Mesenchymal stem cell (in vitro differentiated cells and primary cell): ENCODE measurements around the gene TBC1D22A. TPM values are rescaled to one million over a fixed set of nuclear protein-coding genes. Genes with fewer than 3 reads are reported as not detected.

Source experiments
- DNase-seq: peaks from one replicate; pipeline ENCODE4 v3.0.0-alpha.2; 2013
- H2AFZ ChIP-seq: one replicate; pipeline ENCODE4 v1.6.1; 2013; ENCODE audit warnings: low read depth, mild to moderate bottlenecking, control low read depth, inconsistent platforms, low read length, moderate library complexity
- H2AK5ac ChIP-seq: 2 replicates; pipeline ENCODE4 v1.6.1; 2013; ENCODE audit warnings: low read length, moderate library complexity, mild to moderate bottlenecking, inconsistent platforms; ENCODE audit not compliant: severe bottlenecking
- H2BK120ac ChIP-seq: one replicate; pipeline ENCODE4 v1.6.1; 2013; ENCODE audit warnings: low read depth, mild to moderate bottlenecking, inconsistent platforms, low read length, moderate library complexity
- H2BK12ac ChIP-seq, 2 experiments: one replicate each; pipeline ENCODE4 v1.6.1; 2013; ENCODE audit warnings: inconsistent platforms in 2 of 2, low read length in 2 of 2, mild to moderate bottlenecking in 2 of 2, moderate library complexity in 2 of 2, control low read depth in 1 of 2
- H2BK15ac ChIP-seq: one replicate; pipeline ENCODE4 v1.6.1; 2013; ENCODE audit warnings: mild to moderate bottlenecking, low read depth, inconsistent platforms; ENCODE audit not compliant: poor library complexity, severe bottlenecking
- H2BK5ac ChIP-seq: 2 replicates; pipeline ENCODE4 v1.6.1; 2013; ENCODE audit warnings: low read depth, mild to moderate bottlenecking, low read length, control low read depth, inconsistent platforms; ENCODE audit not compliant: poor library complexity, severe bottlenecking
- H3K14ac ChIP-seq, 2 experiments: one replicate each; pipeline ENCODE4 v1.6.1; 2013; ENCODE audit warnings: inconsistent platforms in 2 of 2, low read length in 2 of 2, control low read depth in 1 of 2, mild to moderate bottlenecking in 1 of 2, moderate library complexity in 1 of 2
- H3K18ac ChIP-seq, 2 experiments: one replicate each; pipeline ENCODE4 v1.6.1; 2013; ENCODE audit warnings: inconsistent platforms in 2 of 2, low read length in 2 of 2, control low read depth in 1 of 2, low read depth in 1 of 2, mild to moderate bottlenecking in 1 of 2
- H3K23ac ChIP-seq, 2 experiments: one replicate each; pipeline ENCODE4 v1.6.1; 2013; ENCODE audit warnings: inconsistent platforms in 2 of 2, low read length in 2 of 2, mild to moderate bottlenecking in 2 of 2, moderate library complexity in 2 of 2, control low read depth in 1 of 2
- H3K27ac ChIP-seq: 2 replicates; pipeline ENCODE4 v1.5.1; 2013; ENCODE audit warnings: mild to moderate bottlenecking, moderate library complexity, low read length, control low read depth, inconsistent platforms; ENCODE audit not compliant: poor library complexity, severe bottlenecking
- H3K27me3 ChIP-seq, 2 experiments: 2 replicates each; pipeline versions ENCODE4 v1.6.1 to v1.7.0; 2013; ENCODE audit warnings: low read length in 2 of 2, mild to moderate bottlenecking in 2 of 2, moderate library complexity in 2 of 2, control low read depth in 1 of 2, inconsistent platforms in 1 of 2; ENCODE audit not compliant: control insufficient read depth in 1 of 2, insufficient read depth in 1 of 2
- H3K36me3 ChIP-seq, 2 experiments: 2 replicates each; pipeline versions ENCODE4 v1.6.1 to v1.7.0; 2013; ENCODE audit warnings: low read length in 2 of 2, control low read depth in 1 of 2, inconsistent platforms in 1 of 2, low read depth in 1 of 2, mild to moderate bottlenecking in 1 of 2; ENCODE audit not compliant: insufficient read depth in 2 of 2, control insufficient read depth in 1 of 2
- H3K4ac ChIP-seq, 2 experiments: one replicate each; pipeline ENCODE4 v1.6.1; 2013; ENCODE audit warnings: inconsistent platforms in 2 of 2, low read length in 2 of 2, mild to moderate bottlenecking in 2 of 2, moderate library complexity in 2 of 2, control low read depth in 1 of 2, low read depth in 1 of 2
- H3K4me1 ChIP-seq: 2 replicates; pipeline ENCODE4 v1.6.1; 2013; ENCODE audit warnings: low read depth, low read length, control low read depth; ENCODE audit not compliant: control insufficient read depth, insufficient read depth
- H3K4me2 ChIP-seq: 2 replicates; pipeline ENCODE4 v1.6.1; 2013; ENCODE audit warnings: low read length, mild to moderate bottlenecking, inconsistent platforms; ENCODE audit not compliant: poor library complexity, severe bottlenecking
- H3K4me3 ChIP-seq, 2 experiments: 2 replicates each; pipeline versions ENCODE4 v1.5.1 to v1.7.0; 2013; ENCODE audit warnings: low read length in 2 of 2, mild to moderate bottlenecking in 2 of 2, control low read depth in 1 of 2, low read depth in 1 of 2; ENCODE audit not compliant: insufficient read depth in 1 of 2
- H3K79me1 ChIP-seq: replicated peaks from 2 replicates; pipeline ENCODE4 v1.6.1; 2013; ENCODE audit warnings: mild to moderate bottlenecking, control low read depth, low read length, inconsistent platforms; ENCODE audit not compliant: poor library complexity, severe bottlenecking
- H3K9ac ChIP-seq: 2 replicates; pipeline ENCODE4 v1.7.0; 2013; ENCODE audit warnings: mild to moderate bottlenecking, low read length, moderate library complexity
- H3K9me3 ChIP-seq: 2 replicates; pipeline ENCODE4 v1.7.0; 2013; ENCODE audit warnings: mild to moderate bottlenecking, low read length; ENCODE audit not compliant: control insufficient read depth
- H4K8ac ChIP-seq: one replicate; pipeline ENCODE4 v1.6.1; 2013; ENCODE audit warnings: inconsistent platforms, mild to moderate bottlenecking, low read length, moderate library complexity
- H4K91ac ChIP-seq: one replicate; pipeline ENCODE4 v1.6.1; 2013; ENCODE audit warnings: mild to moderate bottlenecking, low read length, inconsistent platforms
- WGBS: methylation state at CpG from one replicate; pipeline ENCODE4 v1.1.7; 2013; ENCODE audit warnings: mixed read lengths; 5-methylcytosine and 5-hydroxymethylcytosine counted together
- polyA plus RNA-seq, 2 experiments: library from polyadenylated mRNA; stranded (reverse); fragments of 200-250 nt; gene quantifications; one replicate each; pipeline ENCODE4 v1.2.3, GENCODE V29; 2013

The TBC1D22A gene
- 16.5 TPM for polyA plus RNA-seq (2013, experiment 1 of 2)
- 17.1 TPM for polyA plus RNA-seq (2013, experiment 2 of 2)

- H3K18ac ChIP-seq, result peak within 1 kb of the TSS; percentile 80 to 89
- peak within 1 kb of the TSS; percentile 69 for H3K4me2 ChIP-seq
- H3K4ac ChIP-seq, result peak within 1 kb of the TSS; percentile 97 to 98
- H3K14ac ChIP-seq, result peak within 1 kb of the TSS; percentile 11 to 36
- peak within 1 kb of the TSS; percentile 98 for H4K8ac ChIP-seq
- H3K4me1 ChIP-seq, result peaks cover 6% of the 10 kb centered on the region
- H3K79me1 ChIP-seq, result peaks cover 19% of the 10 kb centered on the region
- H4K91ac ChIP-seq, result peak within 1 kb of the TSS; percentile 93
- H2BK12ac ChIP-seq, result peak within 1 kb of the TSS; percentile 21 to 38
- H3K27ac ChIP-seq, result peak within 1 kb of the TSS; percentile 82
- H3K4me3 ChIP-seq, result peak within 1 kb of the TSS; percentile 98 to 99
- H2BK15ac ChIP-seq, result peak within 1 kb of the TSS; percentile 57
- peak within 1 kb of the TSS; percentile 90 for H2BK120ac ChIP-seq
- WGBS, result under 1% methylated on average over 66 of the region's 66 CpGs
- no peak within 1 kb of the TSS for H3K23ac ChIP-seq
- peak within 1 kb of the TSS; percentile 78 for H2AFZ ChIP-seq
- H3K36me3 ChIP-seq, result peaks cover 6 to 10% of the 10 kb centered on the region in 2 experiments
- peak within 1 kb of the TSS; percentile 18 for H2AK5ac ChIP-seq
- H3K9me3 ChIP-seq, result no peaks in the 10 kb centered on the region
- H2BK5ac ChIP-seq, result peak within 1 kb of the TSS; percentile 85
- peak; percentile 94 for DNase-seq
- H3K9ac ChIP-seq, result peak within 1 kb of the TSS; percentile 100
- H3K27me3 ChIP-seq, result no peaks in the 10 kb centered on the region
Observed at GRCh38 chr22:46762238-46763050, at the start of gene TBC1D22A. TSS of gene TBC1D22A (plus strand) at chr22:46762650. CDS start at chr22:46762787, 137 bp downstream.

GRCh38 chr22:46714550-46714949 lies 47.9 kb upstream of the TBC1D22A start:
- Histone ChIP-seq H2BK12ac (no peak overlapping the region), H3K36me3 (peaks cover 43 to 59% of the 10 kb centered on the region in 2 experiments), H3K27me3 (no peaks in the 10 kb centered on the region), H3K4me3 (no peak overlapping the region), H4K8ac (no peak overlapping the region), H2AK5ac (no peak overlapping the region), H4K91ac (no peak overlapping the region), H2AFZ (no peak overlapping the region), H2BK120ac (no peak overlapping the region), H2BK5ac (no peak overlapping the region), H3K9me3 (no peaks in the 10 kb centered on the region), H3K14ac (no peak overlapping the region), H3K23ac (no peak overlapping the region), H3K79me1 (peaks cover 25% of the 10 kb centered on the region), H2BK15ac (no peak overlapping the region), H3K4me1 (no peaks in the 10 kb centered on the region), H3K4me2 (no peak overlapping the region), H3K18ac (no peak overlapping the region), H3K4ac (no peak overlapping the region), H3K27ac (no peak overlapping the region), H3K9ac (peak overlapping the region; percentile 24)
- WGBS, result 69% methylated on average over 4 of the region's 4 CpGs
- peak; percentile 59 for DNase-seq

- Histone ChIP-seq H2BK12ac (no peak overlapping the region), H3K9me3 (no peaks in the 10 kb centered on the region), H2AFZ (no peak overlapping the region), H2BK15ac (peak overlapping the region; percentile 6), H3K4me2 (no peak overlapping the region), H3K18ac (no peak overlapping the region), H2AK5ac (no peak overlapping the region), H4K8ac (no peak overlapping the region), H3K4me3 (no peak overlapping the region), H3K27me3 (no peaks in the 10 kb centered on the region), H3K36me3 (peaks cover 39 to 45% of the 10 kb centered on the region in 2 experiments), H3K4me1 (peaks cover 8% of the 10 kb centered on the region), H3K27ac (no peak overlapping the region), H3K9ac (no peak overlapping the region), H3K4ac (no peak overlapping the region), H2BK5ac (no peak overlapping the region), H2BK120ac (no peak overlapping the region), H3K23ac (no peak overlapping the region), H3K14ac (no peak overlapping the region), H4K91ac (no peak overlapping the region), H3K79me1 (peaks cover 41% of the 10 kb centered on the region)
- 95% methylated on average over 10 of the region's 11 CpGs for WGBS
- DNase-seq, result no peak
Observed at GRCh38 chr22:46719921-46720320, 42.5 kb upstream of the TBC1D22A start.

- Histone ChIP-seq H3K9me3 (no peaks in the 10 kb centered on the region), H3K27ac (no peak overlapping the region), H3K18ac (no peak overlapping the region), H3K79me1 (peaks cover 52% of the 10 kb centered on the region), H3K9ac (no peak overlapping the region), H3K4ac (no peak overlapping the region), H3K4me3 (no peak overlapping the region), H3K4me1 (peaks cover 13% of the 10 kb centered on the region), H3K4me2 (no peak overlapping the region), H4K91ac (no peak overlapping the region), H3K14ac (no peak overlapping the region), H2BK12ac (no peak overlapping the region), H2AFZ (no peak overlapping the region), H2AK5ac (peak overlapping the region; percentile 9), H3K27me3 (no peaks in the 10 kb centered on the region), H2BK120ac (no peak overlapping the region), H3K36me3 (peaks cover 42 to 54% of the 10 kb centered on the region in 2 experiments), H2BK15ac (no peak overlapping the region), H4K8ac (no peak overlapping the region), H3K23ac (no peak overlapping the region), H2BK5ac (no peak overlapping the region)
- DNase-seq, result no peak
- WGBS, result 96% methylated on average over 16 of the region's 16 CpGs
Observed at GRCh38 chr22:46721501-46722085, 40.9 kb upstream of the TBC1D22A start.
